ENCODE measurements around the gene RSPO4. TPM values are rescaled to one million over a fixed set of nuclear protein-coding genes. Genes with fewer than 3 reads are reported as not detected.

RSPO4 gene
- polyA plus RNA-seq, 1 donor = 0.28 TPM

DNA sequence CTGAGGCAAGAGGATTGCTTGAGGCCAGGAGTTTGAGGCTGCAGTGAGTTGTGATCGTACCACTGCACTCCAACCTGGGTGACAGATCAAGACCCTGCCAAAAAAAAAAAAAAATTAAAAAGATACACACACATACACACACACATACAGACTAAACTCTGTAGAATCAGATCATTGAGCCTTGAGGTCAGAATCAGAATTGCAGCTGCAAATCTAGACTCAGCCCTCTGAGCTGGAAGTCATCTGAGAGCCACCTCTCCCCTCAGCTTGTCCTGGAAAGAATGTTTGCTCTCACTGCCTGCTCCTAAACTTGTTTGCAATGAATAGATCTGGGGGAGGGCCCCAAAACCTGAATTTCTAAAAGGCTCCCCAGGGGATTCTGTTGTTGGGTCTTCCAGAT is 44.6 kb downstream of the RSPO4 start:
- no peaks in the 10 kb centered on the region for H3K36me3 ChIP-seq (ENCODE audit: control insufficient read depth, insufficient read depth, low read length)
- peaks cover 27% of the 10 kb centered on the region for H3K27me3 ChIP-seq (ENCODE audit: control insufficient read depth, insufficient read depth, low read length)
- no peaks in the 10 kb centered on the region for H3K4me1 ChIP-seq (ENCODE audit: control insufficient read depth, insufficient read depth, low read length)
- no peak overlapping the region for H3K4me3 ChIP-seq (ENCODE audit: low read length)
- DNase-seq = no peak
- H3K9me3 ChIP-seq (ENCODE audit: control insufficient read depth, low read depth, low read length) = no peaks in the 10 kb centered on the region
- WGBS (ENCODE audit: insufficient coverage, low lambda C conversion rate) = no CpG with 5 or more reads among the region's 1 CpG
- no peak overlapping the region for H3K27ac ChIP-seq (ENCODE audit: low read length)

DNA sequence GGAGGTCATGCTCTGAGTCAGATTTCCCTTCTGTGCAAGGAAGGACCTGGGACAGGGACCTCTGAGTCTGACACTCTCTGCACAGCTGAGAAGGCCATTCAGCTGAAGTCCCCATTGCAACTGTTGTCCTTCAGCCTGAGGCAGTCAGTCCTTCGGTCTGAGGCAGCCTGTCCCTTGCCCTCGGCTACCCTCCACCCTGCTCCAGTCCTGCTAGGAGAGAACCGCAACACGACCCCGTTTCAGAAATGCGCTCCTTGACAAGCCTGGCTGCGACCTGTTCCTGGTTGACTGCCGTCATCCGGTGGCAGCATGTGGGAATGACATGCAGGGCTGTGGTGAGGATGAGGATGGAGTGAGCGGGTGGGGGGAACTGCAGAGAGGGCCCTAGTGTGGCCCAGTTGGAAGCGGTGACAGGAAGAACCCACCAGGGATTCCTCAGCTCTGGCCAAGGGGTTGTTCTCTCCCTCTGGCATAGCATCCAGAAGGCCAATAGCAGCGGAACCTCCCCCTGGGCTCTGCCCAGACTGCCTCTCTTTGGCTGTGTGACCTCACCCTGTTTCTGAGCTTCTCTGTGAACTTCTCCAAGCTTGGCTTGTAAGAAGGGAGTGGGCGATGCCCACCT is 45.7 kb downstream of the RSPO4 start:
- Histone ChIP-seq H3K4me3 (ENCODE audit: low read length) (no peak overlapping the region), H3K27ac (ENCODE audit: low read length) (no peak overlapping the region), H3K27me3 (ENCODE audit: control insufficient read depth, insufficient read depth, low read length) (peaks cover 30% of the 10 kb centered on the region), H3K4me1 (ENCODE audit: control insufficient read depth, insufficient read depth, low read length) (no peaks in the 10 kb centered on the region), H3K9me3 (ENCODE audit: control insufficient read depth, low read depth, low read length) (no peaks in the 10 kb centered on the region), H3K36me3 (ENCODE audit: control insufficient read depth, insufficient read depth, low read length) (no peaks in the 10 kb centered on the region)
- 80% methylated on average over 1 of the region's 13 CpGs for WGBS (ENCODE audit: insufficient coverage, low lambda C conversion rate)
- peak; percentile 40 to 43 for DNase-seq

DNA sequence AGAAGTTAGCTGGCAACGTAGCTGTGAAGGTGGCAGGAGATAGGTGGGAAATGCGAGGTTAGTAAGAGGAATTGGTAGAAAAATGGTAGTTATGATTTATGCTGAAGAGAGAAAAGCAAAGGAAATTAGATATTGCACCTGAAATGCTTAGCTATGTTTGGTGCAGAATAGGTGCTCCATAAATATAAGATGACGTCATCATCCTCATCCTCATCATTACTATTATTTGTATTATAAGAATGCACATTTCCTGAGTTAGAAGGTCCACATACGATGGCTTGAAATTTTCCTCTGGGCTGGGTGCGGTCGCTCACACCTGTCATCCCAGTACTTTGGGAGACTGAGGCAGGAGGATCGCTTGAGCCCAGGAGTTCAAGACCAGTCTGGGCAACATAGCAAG is 46.5 kb downstream of the RSPO4 start:
- no peaks in the 10 kb centered on the region for H3K4me1 ChIP-seq (ENCODE audit: control insufficient read depth, insufficient read depth, low read length)
- peaks cover 29% of the 10 kb centered on the region for H3K27me3 ChIP-seq (ENCODE audit: control insufficient read depth, insufficient read depth, low read length)
- H3K4me3 ChIP-seq (ENCODE audit: low read length) = no peak overlapping the region
- DNase-seq = no peak
- no peaks in the 10 kb centered on the region for H3K9me3 ChIP-seq (ENCODE audit: control insufficient read depth, low read depth, low read length)
- no peak overlapping the region for H3K27ac ChIP-seq (ENCODE audit: low read length)
- no peaks in the 10 kb centered on the region for H3K36me3 ChIP-seq (ENCODE audit: control insufficient read depth, insufficient read depth, low read length)
- WGBS (ENCODE audit: insufficient coverage, low lambda C conversion rate) = 100% methylated on average over 1 of the region's 7 CpGs

DNA sequence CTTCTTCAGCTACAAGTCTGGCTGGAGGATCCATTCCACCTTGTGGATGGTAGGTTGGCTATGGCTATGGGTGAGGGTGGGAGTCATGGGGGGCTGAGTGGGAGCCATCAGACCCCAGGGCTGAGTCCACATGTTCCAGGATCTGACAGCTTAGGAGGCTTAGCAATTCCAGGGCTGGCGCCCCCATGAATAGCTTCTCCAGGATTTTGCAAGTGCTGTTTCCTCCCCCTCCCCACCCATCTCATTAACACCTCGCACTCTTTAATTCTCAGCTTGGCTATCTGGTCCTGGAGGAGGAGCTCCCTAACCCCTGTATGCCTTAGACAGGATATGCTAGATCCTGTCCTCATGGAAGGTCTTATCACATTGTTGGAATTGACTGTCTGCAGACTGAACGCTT is 47.0 kb downstream of the RSPO4 start:
- no peaks in the 10 kb centered on the region for H3K4me1 ChIP-seq (ENCODE audit: control insufficient read depth, insufficient read depth, low read length)
- no CpG with 5 or more reads among the region's 3 CpGs for WGBS (ENCODE audit: insufficient coverage, low lambda C conversion rate)
- no peak for DNase-seq

DNA sequence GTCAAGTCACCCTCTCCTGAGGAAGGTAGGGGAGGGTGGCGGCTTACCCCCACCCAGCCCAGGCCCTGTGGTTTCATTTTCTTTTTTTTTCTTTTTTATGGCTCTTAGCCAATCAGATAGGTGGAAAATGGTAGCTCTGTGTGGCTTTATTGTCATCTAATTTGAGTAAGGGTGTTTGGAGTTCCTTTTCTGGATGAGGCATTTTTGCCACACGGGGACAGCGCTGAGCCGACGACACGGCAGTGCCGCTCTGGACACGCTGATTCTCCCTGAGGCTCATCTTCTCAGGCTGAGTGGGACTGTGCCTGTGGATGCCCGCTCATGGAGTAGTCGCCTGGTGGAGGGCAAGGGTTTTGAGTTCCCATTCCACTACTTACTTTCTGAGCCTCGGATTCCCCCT is 48.4 kb downstream of the RSPO4 start:
- Histone ChIP-seq H3K27me3 (ENCODE audit: control insufficient read depth, insufficient read depth, low read length) (peaks cover 26% of the 10 kb centered on the region), H3K4me1 (ENCODE audit: control insufficient read depth, insufficient read depth, low read length) (no peaks in the 10 kb centered on the region), H3K9me3 (ENCODE audit: control insufficient read depth, low read depth, low read length) (no peaks in the 10 kb centered on the region), H3K4me3 (ENCODE audit: low read length) (no peak overlapping the region), H3K36me3 (ENCODE audit: control insufficient read depth, insufficient read depth, low read length) (no peaks in the 10 kb centered on the region), H3K27ac (ENCODE audit: low read length) (no peak overlapping the region)
- DNase-seq = no peak
- WGBS (ENCODE audit: insufficient coverage, low lambda C conversion rate) = no CpG with 5 or more reads among the region's 11 CpGs

More for the DNA sequence above, 47.0 kb downstream of the RSPO4 start:
- no peaks in the 10 kb centered on the region for H3K36me3 ChIP-seq (ENCODE audit: control insufficient read depth, insufficient read depth, low read length)
- no peak overlapping the region for H3K4me3 ChIP-seq (ENCODE audit: low read length)
- no peaks in the 10 kb centered on the region for H3K9me3 ChIP-seq (ENCODE audit: control insufficient read depth, low read depth, low read length)
- H3K27ac ChIP-seq (ENCODE audit: low read length) = no peak overlapping the region
- H3K27me3 ChIP-seq (ENCODE audit: control insufficient read depth, insufficient read depth, low read length) = peaks cover 26% of the 10 kb centered on the region

DNA sequence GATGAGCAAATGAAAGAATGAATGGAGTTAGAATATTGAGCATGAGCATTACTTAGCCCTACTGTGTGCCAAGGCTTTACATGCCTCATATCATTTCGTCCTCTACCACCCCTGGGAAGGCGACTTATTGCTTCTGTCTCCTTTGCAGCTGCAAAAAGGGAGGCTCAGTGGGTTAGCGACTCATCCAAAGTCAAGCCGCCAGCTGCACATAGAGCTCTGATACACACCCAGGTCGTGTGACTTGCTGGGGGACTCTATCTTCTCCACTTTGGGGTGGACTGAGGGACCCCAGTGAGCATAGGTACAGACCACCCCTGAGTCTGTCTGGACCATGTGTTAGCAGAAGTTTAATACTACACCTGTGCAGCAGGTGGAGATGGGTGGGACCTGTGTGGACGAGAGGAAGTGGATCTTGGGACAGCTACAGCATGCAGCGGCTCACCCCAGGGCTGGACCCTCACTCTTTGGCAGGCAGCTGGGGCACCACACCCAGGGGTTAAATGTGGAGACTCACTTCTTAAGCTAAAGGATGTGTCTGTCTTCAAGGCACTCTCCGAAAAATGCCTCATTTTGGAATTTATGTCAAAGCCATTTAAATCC is 49.8 kb downstream of the RSPO4 start:
- no peaks in the 10 kb centered on the region for H3K4me1 ChIP-seq (ENCODE audit: control insufficient read depth, insufficient read depth, low read length)
- no CpG with 5 or more reads among the region's 8 CpGs for WGBS (ENCODE audit: insufficient coverage, low lambda C conversion rate)
- H3K27ac ChIP-seq (ENCODE audit: low read length) = no peak overlapping the region
- DNase-seq = no peak
- H3K4me3 ChIP-seq (ENCODE audit: low read length) = no peak overlapping the region
- H3K27me3 ChIP-seq (ENCODE audit: control insufficient read depth, insufficient read depth, low read length) = peaks cover 21% of the 10 kb centered on the region
- H3K36me3 ChIP-seq (ENCODE audit: control insufficient read depth, insufficient read depth, low read length) = no peaks in the 10 kb centered on the region
- H3K9me3 ChIP-seq (ENCODE audit: control insufficient read depth, low read depth, low read length) = no peaks in the 10 kb centered on the region

DNA sequence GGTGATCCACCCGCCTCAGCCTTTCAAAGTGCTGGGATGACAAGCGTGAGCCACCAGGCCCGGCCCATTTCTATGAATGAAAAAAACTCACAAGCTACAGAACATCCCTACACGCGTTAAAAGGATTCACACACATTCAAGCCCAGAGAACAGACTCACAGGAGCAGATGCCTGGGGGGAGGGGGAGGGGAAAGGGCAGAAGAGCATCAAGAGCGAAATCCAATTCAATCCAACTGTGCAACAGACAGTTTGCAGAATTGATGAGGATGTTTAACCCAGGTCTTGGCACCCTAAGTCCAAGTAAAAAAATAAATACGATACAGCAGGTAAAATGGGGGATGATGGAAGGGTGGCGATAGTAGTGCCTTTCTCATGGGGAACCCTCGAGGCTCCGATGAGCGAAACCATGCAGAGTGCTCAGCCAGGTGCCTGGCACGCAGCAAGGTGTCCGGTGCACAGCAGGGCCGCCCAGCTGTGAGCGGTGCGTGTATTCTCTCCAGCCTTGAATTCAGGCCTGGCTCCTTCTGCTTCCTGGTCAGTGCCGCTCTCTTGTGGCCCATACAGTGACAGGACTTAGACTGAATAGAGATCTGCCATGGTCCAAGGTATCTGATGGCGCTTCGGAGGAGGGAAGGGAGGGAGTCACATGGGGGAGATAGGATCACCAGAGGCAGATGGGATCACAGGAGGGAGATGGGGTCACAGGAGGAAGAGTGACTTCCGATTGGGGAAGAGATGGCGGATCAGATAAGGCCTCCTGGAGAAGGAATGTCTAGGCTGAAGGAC is 50.5 kb downstream of the RSPO4 start:
- 80% methylated on average over 1 of the region's 21 CpGs for WGBS (ENCODE audit: insufficient coverage, low lambda C conversion rate)
- H3K4me3 ChIP-seq (ENCODE audit: low read length) = no peak overlapping the region
- no peak overlapping the region for H3K27ac ChIP-seq (ENCODE audit: low read length)
- no peak for DNase-seq
- H3K36me3 ChIP-seq (ENCODE audit: control insufficient read depth, insufficient read depth, low read length) = no peaks in the 10 kb centered on the region
- no peaks in the 10 kb centered on the region for H3K4me1 ChIP-seq (ENCODE audit: control insufficient read depth, insufficient read depth, low read length)
- H3K27me3 ChIP-seq (ENCODE audit: control insufficient read depth, insufficient read depth, low read length) = peaks cover 21% of the 10 kb centered on the region
- no peaks in the 10 kb centered on the region for H3K9me3 ChIP-seq (ENCODE audit: control insufficient read depth, low read depth, low read length)

DNA sequence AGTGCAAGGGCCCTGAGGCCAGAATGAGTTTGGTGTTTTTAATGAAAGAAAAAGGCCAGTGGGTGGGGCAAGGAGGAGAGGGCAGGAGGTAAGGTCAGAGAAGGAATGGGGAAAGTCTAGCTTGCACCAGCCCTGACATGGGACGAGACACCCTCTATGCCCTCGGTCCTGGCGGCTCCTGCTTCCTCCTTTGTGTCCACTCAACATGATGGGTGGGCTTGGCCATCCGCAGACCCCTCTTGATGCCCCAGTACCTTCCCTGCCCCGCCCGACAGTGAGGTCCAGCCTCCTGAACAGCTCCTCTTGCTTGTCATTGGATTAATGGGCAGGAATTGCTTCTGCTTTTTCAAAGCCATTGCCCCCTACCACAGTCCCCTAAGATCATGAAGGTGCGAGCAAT is 52.4 kb downstream of the RSPO4 start:
- Histone ChIP-seq H3K27me3 (ENCODE audit: control insufficient read depth, insufficient read depth, low read length) (peaks cover 8% of the 10 kb centered on the region), H3K36me3 (ENCODE audit: control insufficient read depth, insufficient read depth, low read length) (no peaks in the 10 kb centered on the region), H3K4me3 (ENCODE audit: low read length) (no peak overlapping the region), H3K9me3 (ENCODE audit: control insufficient read depth, low read depth, low read length) (no peaks in the 10 kb centered on the region), H3K27ac (ENCODE audit: low read length) (no peak overlapping the region), H3K4me1 (ENCODE audit: control insufficient read depth, insufficient read depth, low read length) (peaks cover 6% of the 10 kb centered on the region)
- WGBS (ENCODE audit: insufficient coverage, low lambda C conversion rate) = no CpG with 5 or more reads among the region's 7 CpGs
- DNase-seq = no peak

DNA sequence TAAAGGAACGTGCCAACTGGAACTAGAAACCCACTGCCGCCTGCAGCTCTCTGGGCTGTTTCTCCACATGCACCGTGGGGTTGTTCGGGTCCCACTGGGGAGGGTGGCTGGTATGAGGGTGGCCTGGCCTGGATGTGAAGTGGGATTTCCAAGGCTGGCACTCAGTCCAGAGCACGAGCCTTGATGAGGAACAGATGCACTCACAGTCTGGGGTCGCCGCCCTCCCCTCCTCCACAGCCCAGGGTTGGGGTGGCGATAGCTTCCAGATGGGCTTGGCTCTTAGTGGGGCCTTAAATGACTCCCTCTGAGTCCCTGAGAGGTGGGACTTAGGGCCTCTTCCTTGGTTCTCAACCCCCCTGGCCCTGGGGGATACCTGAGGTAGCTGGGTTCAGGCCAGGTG is 55.3 kb downstream of the RSPO4 start:
- Histone ChIP-seq H3K27me3 (ENCODE audit: control insufficient read depth, insufficient read depth, low read length) (peaks cover 3% of the 10 kb centered on the region), H3K4me3 (ENCODE audit: low read length) (no peak overlapping the region), H3K9me3 (ENCODE audit: control insufficient read depth, low read depth, low read length) (no peaks in the 10 kb centered on the region), H3K4me1 (ENCODE audit: control insufficient read depth, insufficient read depth, low read length) (peaks cover 11% of the 10 kb centered on the region), H3K36me3 (ENCODE audit: control insufficient read depth, insufficient read depth, low read length) (no peaks in the 10 kb centered on the region), H3K27ac (ENCODE audit: low read length) (no peak overlapping the region)
- no CpG with 5 or more reads among the region's 8 CpGs for WGBS (ENCODE audit: insufficient coverage, low lambda C conversion rate)
- no peak for DNase-seq

DNA sequence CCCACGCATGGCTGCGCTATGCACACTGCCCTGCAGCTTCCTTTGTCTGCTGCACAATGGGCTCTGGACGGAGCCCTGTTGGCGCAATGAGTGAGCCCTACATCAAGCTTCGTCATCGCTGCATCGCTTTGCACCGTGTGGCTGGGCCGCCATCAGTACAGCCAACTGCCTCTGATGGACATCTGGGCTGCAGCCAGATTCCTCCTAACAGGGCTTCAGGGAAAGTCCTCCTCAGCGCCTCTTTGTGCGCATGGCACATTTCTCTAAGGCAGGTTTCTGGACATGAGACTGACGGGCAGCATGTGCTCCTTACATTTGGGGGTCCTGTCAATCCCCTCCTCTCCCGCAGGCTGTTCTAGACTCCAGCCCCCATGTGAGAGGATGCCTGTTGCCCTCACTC is 56.3 kb downstream of the RSPO4 start:
- Histone ChIP-seq H3K27me3 (ENCODE audit: control insufficient read depth, insufficient read depth, low read length) (peaks cover 3% of the 10 kb centered on the region), H3K9me3 (ENCODE audit: control insufficient read depth, low read depth, low read length) (no peaks in the 10 kb centered on the region), H3K36me3 (ENCODE audit: control insufficient read depth, insufficient read depth, low read length) (no peaks in the 10 kb centered on the region), H3K4me1 (ENCODE audit: control insufficient read depth, insufficient read depth, low read length) (peaks cover 11% of the 10 kb centered on the region), H3K4me3 (ENCODE audit: low read length) (no peak overlapping the region), H3K27ac (ENCODE audit: low read length) (no peak overlapping the region)
- no CpG with 5 or more reads among the region's 13 CpGs for WGBS (ENCODE audit: insufficient coverage, low lambda C conversion rate)
- DNase-seq = no peak

All from large intestine (tissue), 3 donors.